HEK293 (cell line): ENCODE data around the gene DENND10.

Experiments
- CTCF ChIA-PET: fragments of 350-600 bp; formaldehyde crosslinking; extraction: SDS; loops from one replicate; lab custom pipeline; 2021; ENCODE audit warnings: antibody characterized with exemption; lab: Yijun Ruan, JAX
- POLR2A ChIA-PET: fragments of 300-600 bp; formaldehyde crosslinking; extraction: SDS; loops from one replicate; lab custom pipeline; 2020; ENCODE audit warnings: antibody characterized with exemption, inconsistent platforms; lab: Yijun Ruan, JAX
- H3K27ac ChIP-seq: fragments of 200-500 bp; sonication (Bioruptor generic); 2 replicates; pipeline ENCODE4 v1.5.1; 2014; ENCODE audit warnings: low read depth, low read length, control low read depth, inconsistent platforms; ENCODE audit errors: extremely low read depth
- H3K36me3 ChIP-seq, 2 experiments: fragments of 200-500 bp in 1 of 2; sonication (Bioruptor generic) in 1 of 2; 1 replicate in 1 of 2; 2 replicates in 1 of 2; pipeline ENCODE4 v1.5.1; 2014 to 2017; ENCODE audit warnings: inconsistent platforms in 2 of 2, low read length in 2 of 2; ENCODE audit not compliant: control insufficient read depth in 2 of 2, insufficient read depth in 1 of 2
- H3K4me1 ChIP-seq: fragments of 200-500 bp; sonication (Bioruptor generic); 2 replicates; pipeline ENCODE4 v1.5.1; 2014; ENCODE audit warnings: mild to moderate bottlenecking, low read length, inconsistent platforms; ENCODE audit not compliant: control insufficient read depth, insufficient read depth
- H3K4me3 ChIP-seq: 2 replicates; pipeline ENCODE4 v1.5.1; 2011; ENCODE audit warnings: low read depth, mild to moderate bottlenecking, control low read depth, low read length, moderate library complexity
- H3K9me3 ChIP-seq: fragments of 200-500 bp; sonication (Bioruptor generic); 2 replicates; pipeline ENCODE4 v1.5.1; 2014; ENCODE audit warnings: low read depth, low read length, inconsistent platforms; ENCODE audit not compliant: control insufficient read depth, insufficient read depth
- KLF9 ChIP-seq: fragments of 450-650 bp; formaldehyde crosslinking; IDR thresholded peaks from 2 replicates; pipeline ENCODE4 v1.5.1; 2016; ENCODE audit warnings: missing biosample characterization, missing genetic modification characterization, low read depth
- MEIS1 ChIP-seq: sonication (generic); formaldehyde crosslinking; IDR thresholded peaks from 2 replicates; pipeline ENCODE4 v1.8.1; 2022; ENCODE audit warnings: missing genetic modification reagents, mild to moderate bottlenecking, borderline replicate concordance
- MZF1 ChIP-seq: fragments of 450-650 bp; formaldehyde crosslinking; IDR thresholded peaks from 2 replicates; pipeline ENCODE4 v1.5.1; 2017; ENCODE audit warnings: missing biosample characterization, missing genetic modification characterization, borderline replicate concordance
- ZNF10 ChIP-seq: fragments of 450-650 bp; formaldehyde crosslinking; IDR thresholded peaks from 2 replicates; pipeline ENCODE4 v1.5.1; 2017; ENCODE audit warnings: missing biosample characterization, missing genetic modification characterization
- ZNF16 ChIP-seq: fragments of 450-650 bp; formaldehyde crosslinking; IDR thresholded peaks from 2 replicates; pipeline ENCODE4 v1.5.1; 2016; ENCODE audit warnings: low read depth, missing biosample characterization, missing genetic modification characterization
- ZNF416 ChIP-seq: fragments of 450-650 bp; formaldehyde crosslinking; IDR thresholded peaks from 2 replicates; pipeline ENCODE4 v1.5.1; 2016; ENCODE audit warnings: missing biosample characterization, missing genetic modification characterization
- ZNF433 ChIP-seq: fragments of 450-650 bp; formaldehyde crosslinking; IDR thresholded peaks from 2 replicates; pipeline ENCODE4 v1.5.1; 2016; ENCODE audit warnings: missing biosample characterization, missing genetic modification characterization, low read depth
- ZNF48 ChIP-seq: fragments of 450-650 bp; formaldehyde crosslinking; IDR thresholded peaks from 2 replicates; pipeline ENCODE4 v1.5.1; 2016; ENCODE audit warnings: missing biosample characterization, missing genetic modification characterization
- ZNF544 ChIP-seq: fragments of 450-650 bp; formaldehyde crosslinking; IDR thresholded peaks from 2 replicates; pipeline ENCODE4 v1.5.0; 2017; ENCODE audit warnings: missing biosample characterization, missing genetic modification characterization
- ZNF558 ChIP-seq: fragments of 450-650 bp; formaldehyde crosslinking; IDR thresholded peaks from 2 replicates; pipeline ENCODE4 v1.5.1; 2016; ENCODE audit warnings: missing biosample characterization, missing genetic modification characterization
- ZNF596 ChIP-seq: fragments of 450-650 bp; IDR thresholded peaks from 2 replicates; pipeline ENCODE4 v1.5.0; 2018; ENCODE audit warnings: missing biosample characterization, mild to moderate bottlenecking, missing genetic modification characterization, moderate library complexity
- ZNF610 ChIP-seq: fragments of 450-650 bp; formaldehyde crosslinking; IDR thresholded peaks from 2 replicates; pipeline ENCODE4 v1.5.1; 2016; ENCODE audit warnings: missing biosample characterization, missing genetic modification characterization, borderline replicate concordance
- ZNF624 ChIP-seq: fragments of 450-650 bp; formaldehyde crosslinking; IDR thresholded peaks from 2 replicates; pipeline ENCODE4 v1.5.1; 2017; ENCODE audit warnings: missing biosample characterization, missing genetic modification characterization
- ZNF792 ChIP-seq: fragments of 450-650 bp; formaldehyde crosslinking; IDR thresholded peaks from 2 replicates; pipeline ENCODE4 v1.5.1; 2016; ENCODE audit warnings: missing biosample characterization, missing genetic modification characterization
- ZNF830 ChIP-seq: fragments of 450-650 bp; IDR thresholded peaks from 2 replicates; pipeline ENCODE4 v1.5.0; 2018; ENCODE audit warnings: missing biosample characterization, missing genetic modification characterization, low read depth, mild to moderate bottlenecking, moderate library complexity
- ZXDB ChIP-seq: fragments of 450-650 bp; formaldehyde crosslinking; IDR thresholded peaks from 2 replicates; pipeline ENCODE4 v1.5.1; 2016; ENCODE audit warnings: missing biosample characterization, missing genetic modification characterization
- TF ChIP-seq, protein P1 (sequence below): sonication (generic); formaldehyde crosslinking; IDR thresholded peaks from 2 replicates; pipeline ENCODE4 v1.8.1; 2022; ENCODE audit warnings: mild to moderate bottlenecking, moderate library complexity, missing genetic modification reagents
- TF ChIP-seq, protein P2 (sequence below): fragments of 450-650 bp; formaldehyde crosslinking; IDR thresholded peaks from 2 replicates; pipeline ENCODE4 v1.5.1; 2017; ENCODE audit warnings: missing biosample characterization, missing genetic modification characterization
- TF ChIP-seq, protein P3 (sequence below): fragments of 450-650 bp; formaldehyde crosslinking; IDR thresholded peaks from 2 replicates; pipeline ENCODE4 v1.5.1; 2017; ENCODE audit warnings: missing biosample characterization, mild to moderate bottlenecking, missing genetic modification characterization, moderate library complexity
- TF ChIP-seq, protein P4 (sequence below): fragments of 450-650 bp; formaldehyde crosslinking; IDR thresholded peaks from 2 replicates; pipeline ENCODE4 v1.5.1; 2016; ENCODE audit warnings: missing biosample characterization, missing genetic modification characterization
- TF ChIP-seq, protein P5 (sequence below): fragments of 450-650 bp; formaldehyde crosslinking; IDR thresholded peaks from 2 replicates; pipeline ENCODE4 v1.5.1; 2016; ENCODE audit warnings: missing biosample characterization, missing genetic modification characterization
- TF ChIP-seq, protein P6 (sequence below): fragments of 450-650 bp; formaldehyde crosslinking; IDR thresholded peaks from 2 replicates; pipeline ENCODE4 v1.5.1; 2016; ENCODE audit warnings: missing biosample characterization, missing genetic modification characterization
- TF ChIP-seq, protein P7 (sequence below): fragments of 450-650 bp; formaldehyde crosslinking; IDR thresholded peaks from 2 replicates; pipeline ENCODE4 v1.5.1; 2016; ENCODE audit warnings: missing biosample characterization, missing genetic modification characterization

DENND10 gene

DNA sequence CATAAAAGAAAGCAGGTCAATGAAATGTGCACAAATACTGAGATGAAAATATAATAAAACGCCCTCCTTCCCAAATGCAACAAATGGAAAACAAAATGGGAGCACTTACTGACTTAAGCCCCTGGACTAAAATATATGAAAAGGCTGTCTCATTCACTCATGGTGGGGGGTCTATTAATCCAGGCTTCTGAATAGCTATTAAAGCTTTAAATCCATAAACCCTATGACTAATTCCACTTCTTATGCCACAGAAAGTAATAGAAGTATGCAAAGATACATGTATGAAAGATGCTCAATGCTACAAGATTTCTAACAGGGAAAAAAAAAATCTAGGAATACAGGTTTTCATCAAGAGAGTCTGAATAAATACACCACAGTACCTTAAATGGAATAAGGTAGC is 43.8 kb upstream of the DENND10 start:
- TF ChIP-seq, protein P1, sequence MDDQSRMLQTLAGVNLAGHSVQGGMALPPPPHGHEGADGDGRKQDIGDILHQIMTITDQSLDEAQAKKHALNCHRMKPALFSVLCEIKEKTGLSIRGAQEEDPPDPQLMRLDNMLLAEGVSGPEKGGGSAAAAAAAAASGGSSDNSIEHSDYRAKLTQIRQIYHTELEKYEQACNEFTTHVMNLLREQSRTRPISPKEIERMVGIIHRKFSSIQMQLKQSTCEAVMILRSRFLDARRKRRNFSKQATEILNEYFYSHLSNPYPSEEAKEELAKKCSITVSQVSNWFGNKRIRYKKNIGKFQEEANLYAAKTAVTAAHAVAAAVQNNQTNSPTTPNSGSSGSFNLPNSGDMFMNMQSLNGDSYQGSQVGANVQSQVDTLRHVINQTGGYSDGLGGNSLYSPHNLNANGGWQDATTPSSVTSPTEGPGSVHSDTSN (CRISPR knock-in tag) = no peak
- TF ChIP-seq MZF1 (no peak), ZNF558 (tag by site-specific recombination) (no peak), ZNF10 (tag by site-specific recombination) (no peak), ZNF830 (tag by site-specific recombination) (no peak), KLF9 (no peak), ZNF16 (no peak), ZNF610 (no peak), ZXDB (tag by site-specific recombination) (no peak), MEIS1 (CRISPR knock-in tag) (no peak), ZNF433 (tag by site-specific recombination) (no peak)
- TF ChIP-seq, protein P2, sequence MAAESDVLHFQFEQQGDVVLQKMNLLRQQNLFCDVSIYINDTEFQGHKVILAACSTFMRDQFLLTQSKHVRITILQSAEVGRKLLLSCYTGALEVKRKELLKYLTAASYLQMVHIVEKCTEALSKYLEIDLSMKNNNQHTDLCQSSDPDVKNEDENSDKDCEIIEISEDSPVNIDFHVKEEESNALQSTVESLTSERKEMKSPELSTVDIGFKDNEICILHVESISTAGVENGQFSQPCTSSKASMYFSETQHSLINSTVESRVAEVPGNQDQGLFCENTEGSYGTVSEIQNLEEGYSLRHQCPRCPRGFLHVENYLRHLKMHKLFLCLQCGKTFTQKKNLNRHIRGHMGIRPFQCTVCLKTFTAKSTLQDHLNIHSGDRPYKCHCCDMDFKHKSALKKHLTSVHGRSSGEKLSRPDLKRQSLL (tag by site-specific recombination) = no peak
- TF ChIP-seq, protein P3, sequence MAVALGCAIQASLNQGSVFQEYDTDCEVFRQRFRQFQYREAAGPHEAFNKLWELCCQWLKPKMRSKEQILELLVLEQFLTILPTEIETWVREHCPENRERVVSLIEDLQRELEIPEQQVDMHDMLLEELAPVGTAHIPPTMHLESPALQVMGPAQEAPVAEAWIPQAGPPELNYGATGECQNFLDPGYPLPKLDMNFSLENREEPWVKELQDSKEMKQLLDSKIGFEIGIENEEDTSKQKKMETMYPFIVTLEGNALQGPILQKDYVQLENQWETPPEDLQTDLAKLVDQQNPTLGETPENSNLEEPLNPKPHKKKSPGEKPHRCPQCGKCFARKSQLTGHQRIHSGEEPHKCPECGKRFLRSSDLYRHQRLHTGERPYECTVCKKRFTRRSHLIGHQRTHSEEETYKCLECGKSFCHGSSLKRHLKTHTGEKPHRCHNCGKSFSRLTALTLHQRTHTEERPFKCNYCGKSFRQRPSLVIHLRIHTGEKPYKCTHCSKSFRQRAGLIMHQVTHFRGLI (tag by site-specific recombination) = no peak
- TF ChIP-seq, protein P4, sequence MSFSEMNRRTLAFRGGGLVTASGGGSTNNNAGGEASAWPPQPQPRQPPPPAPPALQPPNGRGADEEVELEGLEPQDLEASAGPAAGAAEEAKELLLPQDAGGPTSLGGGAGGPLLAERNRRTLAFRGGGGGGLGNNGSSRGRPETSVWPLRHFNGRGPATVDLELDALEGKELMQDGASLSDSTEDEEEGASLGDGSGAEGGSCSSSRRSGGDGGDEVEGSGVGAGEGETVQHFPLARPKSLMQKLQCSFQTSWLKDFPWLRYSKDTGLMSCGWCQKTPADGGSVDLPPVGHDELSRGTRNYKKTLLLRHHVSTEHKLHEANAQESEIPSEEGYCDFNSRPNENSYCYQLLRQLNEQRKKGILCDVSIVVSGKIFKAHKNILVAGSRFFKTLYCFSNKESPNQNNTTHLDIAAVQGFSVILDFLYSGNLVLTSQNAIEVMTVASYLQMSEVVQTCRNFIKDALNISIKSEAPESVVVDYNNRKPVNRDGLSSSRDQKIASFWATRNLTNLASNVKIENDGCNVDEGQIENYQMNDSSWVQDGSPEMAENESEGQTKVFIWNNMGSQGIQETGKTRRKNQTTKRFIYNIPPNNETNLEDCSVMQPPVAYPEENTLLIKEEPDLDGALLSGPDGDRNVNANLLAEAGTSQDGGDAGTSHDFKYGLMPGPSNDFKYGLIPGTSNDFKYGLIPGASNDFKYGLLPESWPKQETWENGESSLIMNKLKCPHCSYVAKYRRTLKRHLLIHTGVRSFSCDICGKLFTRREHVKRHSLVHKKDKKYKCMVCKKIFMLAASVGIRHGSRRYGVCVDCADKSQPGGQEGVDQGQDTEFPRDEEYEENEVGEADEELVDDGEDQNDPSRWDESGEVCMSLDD (tag by site-specific recombination) = no peak
- TF ChIP-seq, protein P5, sequence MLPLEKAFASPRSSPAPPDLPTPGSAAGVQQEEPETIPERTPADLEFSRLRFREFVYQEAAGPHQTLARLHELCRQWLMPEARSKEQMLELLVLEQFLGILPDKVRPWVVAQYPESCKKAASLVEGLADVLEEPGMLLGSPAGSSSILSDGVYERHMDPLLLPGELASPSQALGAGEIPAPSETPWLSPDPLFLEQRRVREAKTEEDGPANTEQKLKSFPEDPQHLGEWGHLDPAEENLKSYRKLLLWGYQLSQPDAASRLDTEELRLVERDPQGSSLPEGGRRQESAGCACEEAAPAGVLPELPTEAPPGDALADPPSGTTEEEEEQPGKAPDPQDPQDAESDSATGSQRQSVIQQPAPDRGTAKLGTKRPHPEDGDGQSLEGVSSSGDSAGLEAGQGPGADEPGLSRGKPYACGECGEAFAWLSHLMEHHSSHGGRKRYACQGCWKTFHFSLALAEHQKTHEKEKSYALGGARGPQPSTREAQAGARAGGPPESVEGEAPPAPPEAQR (tag by site-specific recombination) = no peak
- H3K4me1 ChIP-seq = no peaks in the 10 kb centered on the region
- H3K36me3 ChIP-seq = peaks cover 94 to 98% of the 10 kb centered on the region in 2 experiments
- no peaks in the 10 kb centered on the region for H3K9me3 ChIP-seq
- no peak overlapping the region for H3K4me3 ChIP-seq
- ChIA-PET POLR2A (no interaction called here), CTCF (no interaction called here)
- no peak overlapping the region for H3K27ac ChIP-seq

DNA sequence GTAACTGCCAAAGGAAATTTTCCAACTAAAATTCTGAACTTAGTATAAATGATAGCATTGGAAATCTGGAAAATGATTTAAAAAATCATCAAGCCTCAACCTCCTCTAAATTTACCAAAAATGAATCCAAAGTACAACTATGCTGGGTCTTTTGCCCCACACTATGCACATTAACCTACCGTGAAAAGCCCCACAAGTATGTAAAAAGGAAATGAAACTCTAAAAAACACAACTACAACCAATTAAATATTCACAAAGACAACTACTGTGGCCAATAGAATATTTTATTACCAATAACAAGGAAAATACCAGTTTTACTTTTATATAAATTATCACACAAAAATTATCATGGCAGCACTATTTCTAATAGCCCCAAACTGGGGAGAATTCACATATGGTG is 42.6 kb upstream of the DENND10 start:
- H3K4me1 ChIP-seq = no peaks in the 10 kb centered on the region
- no peaks in the 10 kb centered on the region for H3K9me3 ChIP-seq
- no peak overlapping the region for H3K27ac ChIP-seq
- ChIA-PET CTCF (no interaction called here), POLR2A (no interaction called here)
- no peak overlapping the region for H3K4me3 ChIP-seq
- peaks cover 94 to 98% of the 10 kb centered on the region in 2 experiments for H3K36me3 ChIP-seq
- TF ChIP-seq ZNF792 (tag by site-specific recombination) = no peak
- no peak for TF ChIP-seq ZNF48 (tag by site-specific recombination)
- no peak for TF ChIP-seq ZNF416 (tag by site-specific recombination)
- TF ChIP-seq ZNF544 = no peak
- no peak for TF ChIP-seq ZNF624
- TF ChIP-seq, protein P6, sequence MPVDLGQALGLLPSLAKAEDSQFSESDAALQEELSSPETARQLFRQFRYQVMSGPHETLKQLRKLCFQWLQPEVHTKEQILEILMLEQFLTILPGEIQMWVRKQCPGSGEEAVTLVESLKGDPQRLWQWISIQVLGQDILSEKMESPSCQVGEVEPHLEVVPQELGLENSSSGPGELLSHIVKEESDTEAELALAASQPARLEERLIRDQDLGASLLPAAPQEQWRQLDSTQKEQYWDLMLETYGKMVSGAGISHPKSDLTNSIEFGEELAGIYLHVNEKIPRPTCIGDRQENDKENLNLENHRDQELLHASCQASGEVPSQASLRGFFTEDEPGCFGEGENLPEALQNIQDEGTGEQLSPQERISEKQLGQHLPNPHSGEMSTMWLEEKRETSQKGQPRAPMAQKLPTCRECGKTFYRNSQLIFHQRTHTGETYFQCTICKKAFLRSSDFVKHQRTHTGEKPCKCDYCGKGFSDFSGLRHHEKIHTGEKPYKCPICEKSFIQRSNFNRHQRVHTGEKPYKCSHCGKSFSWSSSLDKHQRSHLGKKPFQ (tag by site-specific recombination) = no peak
- TF ChIP-seq ZNF830 (tag by site-specific recombination) = no peak
- TF ChIP-seq, protein P7, sequence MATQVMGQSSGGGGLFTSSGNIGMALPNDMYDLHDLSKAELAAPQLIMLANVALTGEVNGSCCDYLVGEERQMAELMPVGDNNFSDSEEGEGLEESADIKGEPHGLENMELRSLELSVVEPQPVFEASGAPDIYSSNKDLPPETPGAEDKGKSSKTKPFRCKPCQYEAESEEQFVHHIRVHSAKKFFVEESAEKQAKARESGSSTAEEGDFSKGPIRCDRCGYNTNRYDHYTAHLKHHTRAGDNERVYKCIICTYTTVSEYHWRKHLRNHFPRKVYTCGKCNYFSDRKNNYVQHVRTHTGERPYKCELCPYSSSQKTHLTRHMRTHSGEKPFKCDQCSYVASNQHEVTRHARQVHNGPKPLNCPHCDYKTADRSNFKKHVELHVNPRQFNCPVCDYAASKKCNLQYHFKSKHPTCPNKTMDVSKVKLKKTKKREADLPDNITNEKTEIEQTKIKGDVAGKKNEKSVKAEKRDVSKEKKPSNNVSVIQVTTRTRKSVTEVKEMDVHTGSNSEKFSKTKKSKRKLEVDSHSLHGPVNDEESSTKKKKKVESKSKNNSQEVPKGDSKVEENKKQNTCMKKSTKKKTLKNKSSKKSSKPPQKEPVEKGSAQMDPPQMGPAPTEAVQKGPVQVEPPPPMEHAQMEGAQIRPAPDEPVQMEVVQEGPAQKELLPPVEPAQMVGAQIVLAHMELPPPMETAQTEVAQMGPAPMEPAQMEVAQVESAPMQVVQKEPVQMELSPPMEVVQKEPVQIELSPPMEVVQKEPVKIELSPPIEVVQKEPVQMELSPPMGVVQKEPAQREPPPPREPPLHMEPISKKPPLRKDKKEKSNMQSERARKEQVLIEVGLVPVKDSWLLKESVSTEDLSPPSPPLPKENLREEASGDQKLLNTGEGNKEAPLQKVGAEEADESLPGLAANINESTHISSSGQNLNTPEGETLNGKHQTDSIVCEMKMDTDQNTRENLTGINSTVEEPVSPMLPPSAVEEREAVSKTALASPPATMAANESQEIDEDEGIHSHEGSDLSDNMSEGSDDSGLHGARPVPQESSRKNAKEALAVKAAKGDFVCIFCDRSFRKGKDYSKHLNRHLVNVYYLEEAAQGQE = no peak
- TF ChIP-seq ZNF596 = no peak
